Loucy (cell line): ENCODE data around the gene MAPK8IP2.
"Not testable (repeated sequence)": the region's sequence is repeated elsewhere in the genome, so short reads cannot be mapped to it uniquely, and the experiment has no call there.

ENCODE experiments used
- H2AFZ ChIP-seq: fragments of 200-600 bp; sonication (generic); 2 replicates; pipeline ENCODE4 v1.6.0; 2016; ENCODE audit warnings: antibody characterized with exemption, mild to moderate bottlenecking, low read length, moderate library complexity
- H3F3A ChIP-seq: fragments of 200-600 bp; 2 replicates; pipeline ENCODE4 v1.6.0; 2016; ENCODE audit warnings: antibody characterized with exemption, low read depth, mild to moderate bottlenecking
- H3K27me3 ChIP-seq: fragments of 200-600 bp; sonication (generic); 2 replicates; pipeline ENCODE4 v1.6.1; 2014; ENCODE audit warnings: low read length, mild to moderate bottlenecking; ENCODE audit not compliant: insufficient read depth, poor library complexity, severe bottlenecking
- H3K36me3 ChIP-seq: fragments of 200-600 bp; sonication (generic); 2 replicates; pipeline ENCODE4 v1.6.1; 2016; ENCODE audit warnings: low read length; ENCODE audit not compliant: insufficient read depth
- H3K4me1 ChIP-seq: fragments of 200-600 bp; sonication (generic); 2 replicates; pipeline ENCODE4 v1.5.1; 2014; ENCODE audit warnings: low read length, mild to moderate bottlenecking; ENCODE audit not compliant: insufficient read depth, poor library complexity, severe bottlenecking
- H3K4me2 ChIP-seq: fragments of 200-600 bp; sonication (generic); 2 replicates; pipeline ENCODE4 v1.6.0; 2014; ENCODE audit warnings: antibody characterized with exemption, low read length, low read depth, mild to moderate bottlenecking; ENCODE audit not compliant: poor library complexity, severe bottlenecking
- H3K4me3 ChIP-seq: fragments of 200-600 bp; sonication (generic); 2 replicates; pipeline ENCODE4 v1.5.1; 2014; ENCODE audit warnings: low read length, mild to moderate bottlenecking, mixed read lengths; ENCODE audit not compliant: poor library complexity, severe bottlenecking
- H3K79me2 ChIP-seq: fragments of 200-600 bp; sonication (generic); 2 replicates; pipeline ENCODE4 v1.6.1; 2014; ENCODE audit warnings: low read length; ENCODE audit not compliant: insufficient read depth
- H3K9ac ChIP-seq: fragments of 200-600 bp; sonication (generic); 2 replicates; pipeline ENCODE4 v1.6.0; 2014; ENCODE audit warnings: mild to moderate bottlenecking, low read depth, low read length, moderate library complexity; ENCODE audit not compliant: poor library complexity, severe bottlenecking
- H3K9me2 ChIP-seq: fragments of 200-600 bp; sonication (generic); replicated peaks from 2 replicates; pipeline ENCODE4 v1.6.1; 2016; ENCODE audit warnings: low read depth, low read length, mixed read lengths
- H3K9me3 ChIP-seq: fragments of 200-600 bp; sonication (generic); 2 replicates; pipeline ENCODE4 v1.6.1; 2014; ENCODE audit warnings: mild to moderate bottlenecking, antibody characterized with exemption, low read length, low read depth; ENCODE audit not compliant: insufficient read depth
- H4K20me1 ChIP-seq: fragments of 200-600 bp; sonication (generic); 2 replicates; pipeline ENCODE4 v1.6.0; 2014; ENCODE audit warnings: antibody characterized with exemption, low read length, mild to moderate bottlenecking; ENCODE audit not compliant: insufficient read depth, poor library complexity, severe bottlenecking
- EZH2phosphoT487 ChIP-seq: fragments of 200-600 bp; IDR thresholded peaks from 2 replicates; pipeline ENCODE4 v1.6.1; 2018; ENCODE audit warnings: antibody characterized with exemption, mild to moderate bottlenecking, moderate library complexity, borderline replicate concordance
- TF ChIP-seq, protein P1 (sequence below): fragments of 200-600 bp; sonication (generic); conservative IDR thresholded peaks from 2 replicates; pipeline ENCODE4 v1.5.1; 2014; ENCODE audit warnings: mild to moderate bottlenecking, antibody characterized with exemption, low read length

Gene MAPK8IP2

DNA sequence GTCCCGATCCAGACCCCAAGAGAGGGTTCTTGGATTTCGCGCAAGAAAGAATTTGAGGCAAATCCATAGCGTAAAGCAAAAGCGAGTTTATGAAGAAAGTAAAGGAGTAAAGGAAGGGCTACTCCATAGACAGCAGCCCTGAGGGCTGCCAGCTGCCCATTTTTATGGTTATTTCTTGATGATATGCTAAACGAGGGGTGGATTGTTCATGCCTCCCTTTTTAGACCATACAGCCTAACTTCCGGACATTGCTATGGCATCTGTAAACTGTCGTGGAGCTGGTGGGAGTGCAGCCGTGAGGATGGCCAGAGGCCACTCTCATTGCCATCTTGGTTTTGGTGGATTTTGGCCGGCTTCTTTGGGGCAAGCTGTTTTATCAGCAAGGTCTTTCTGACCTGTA, 52.7 kb downstream of the MAPK8IP2 start:
- Histone ChIP-seq H3F3A (no peaks in the 10 kb centered on the region), H3K79me2 (no peaks in the 10 kb centered on the region), H3K4me1 (no peaks in the 10 kb centered on the region), H4K20me1 (no peaks in the 10 kb centered on the region), H3K36me3 (no peaks in the 10 kb centered on the region), H2AFZ (no peak overlapping the region), H3K9me2 (no peaks in the 10 kb centered on the region), H3K27me3 (no peaks in the 10 kb centered on the region), H3K4me3 (no peak overlapping the region), H3K9ac (no peak overlapping the region), H3K4me2 (no peak overlapping the region), H3K9me3 (peaks cover 6% of the 10 kb centered on the region; the same call in 1 of the 2 replicates)
- no peak for TF ChIP-seq EZH2phosphoT487
- TF ChIP-seq, protein P1, sequence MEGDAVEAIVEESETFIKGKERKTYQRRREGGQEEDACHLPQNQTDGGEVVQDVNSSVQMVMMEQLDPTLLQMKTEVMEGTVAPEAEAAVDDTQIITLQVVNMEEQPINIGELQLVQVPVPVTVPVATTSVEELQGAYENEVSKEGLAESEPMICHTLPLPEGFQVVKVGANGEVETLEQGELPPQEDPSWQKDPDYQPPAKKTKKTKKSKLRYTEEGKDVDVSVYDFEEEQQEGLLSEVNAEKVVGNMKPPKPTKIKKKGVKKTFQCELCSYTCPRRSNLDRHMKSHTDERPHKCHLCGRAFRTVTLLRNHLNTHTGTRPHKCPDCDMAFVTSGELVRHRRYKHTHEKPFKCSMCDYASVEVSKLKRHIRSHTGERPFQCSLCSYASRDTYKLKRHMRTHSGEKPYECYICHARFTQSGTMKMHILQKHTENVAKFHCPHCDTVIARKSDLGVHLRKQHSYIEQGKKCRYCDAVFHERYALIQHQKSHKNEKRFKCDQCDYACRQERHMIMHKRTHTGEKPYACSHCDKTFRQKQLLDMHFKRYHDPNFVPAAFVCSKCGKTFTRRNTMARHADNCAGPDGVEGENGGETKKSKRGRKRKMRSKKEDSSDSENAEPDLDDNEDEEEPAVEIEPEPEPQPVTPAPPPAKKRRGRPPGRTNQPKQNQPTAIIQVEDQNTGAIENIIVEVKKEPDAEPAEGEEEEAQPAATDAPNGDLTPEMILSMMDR = no peak

- H3K9me3 ChIP-seq = not testable (repeated sequence)
These were observed 54.1 kb downstream of the MAPK8IP2 start for GRCh38 chr22:50654664-50655063.

GRCh38 chr22:50656122-50657070, 55.8 kb downstream of the MAPK8IP2 start:
- no peak overlapping the region for H3K4me3 ChIP-seq
- no peak overlapping the region for H3K9ac ChIP-seq
- H4K20me1 ChIP-seq = no peaks in the 10 kb centered on the region
- no peaks in the 10 kb centered on the region for H3K9me2 ChIP-seq
- H3K27me3 ChIP-seq = no peaks in the 10 kb centered on the region
- no peaks in the 10 kb centered on the region for H3K9me3 ChIP-seq
- no peak overlapping the region for H3K4me2 ChIP-seq
- no peaks in the 10 kb centered on the region for H3F3A ChIP-seq
- H3K4me1 ChIP-seq = no peaks in the 10 kb centered on the region
- TF ChIP-seq EZH2phosphoT487 = no peak
- TF ChIP-seq, protein P1 = no peak
- no peaks in the 10 kb centered on the region for H3K36me3 ChIP-seq
- H3K79me2 ChIP-seq = no peaks in the 10 kb centered on the region
- H2AFZ ChIP-seq = no peak overlapping the region

More at GRCh38 chr22:50654664-50655063, 54.1 kb downstream of the MAPK8IP2 start:
- not testable (repeated sequence) for H3K79me2 ChIP-seq, H3K4me2 ChIP-seq, H3K4me3 ChIP-seq, H3K9me2 ChIP-seq, H3K27me3 ChIP-seq, H3K36me3 ChIP-seq, H3F3A ChIP-seq, H2AFZ ChIP-seq, H3K9ac ChIP-seq, H4K20me1 ChIP-seq, H3K4me1 ChIP-seq

- no peaks in the 10 kb centered on the region for H3K36me3 ChIP-seq
- no peak overlapping the region for H3K9ac ChIP-seq
- no peaks in the 10 kb centered on the region for H3K27me3 ChIP-seq
- no peak overlapping the region for H2AFZ ChIP-seq
- H4K20me1 ChIP-seq = no peaks in the 10 kb centered on the region
- no peaks in the 10 kb centered on the region for H3K79me2 ChIP-seq
- H3K4me2 ChIP-seq = no peak overlapping the region
- H3K9me3 ChIP-seq = no peaks in the 10 kb centered on the region
- no peaks in the 10 kb centered on the region for H3F3A ChIP-seq
- TF ChIP-seq EZH2phosphoT487 = no peak
- TF ChIP-seq, protein P1 = no peak
- no peaks in the 10 kb centered on the region for H3K9me2 ChIP-seq
- no peaks in the 10 kb centered on the region for H3K4me1 ChIP-seq
- H3K4me3 ChIP-seq = no peak overlapping the region
These were observed 57.3 kb downstream of the MAPK8IP2 start for GRCh38 chr22:50657925-50658324.

GRCh38 chr22:50659711-50660110, 59.1 kb downstream of the MAPK8IP2 start:
- H3K4me2 ChIP-seq, H3K79me2 ChIP-seq, H3K9me2 ChIP-seq, H2AFZ ChIP-seq, H3F3A ChIP-seq, H3K4me1 ChIP-seq, H4K20me1 ChIP-seq, H3K27me3 ChIP-seq, H3K9ac ChIP-seq, H3K4me3 ChIP-seq, H3K36me3 ChIP-seq, H3K9me3 ChIP-seq: not testable (repeated sequence)
